Mammary epithelial cell (primary cell): ENCODE measurements around the gene IGSF6.

Experiments used
- EZH2 ChIP-seq: IDR thresholded peaks from 2 replicates; pipeline ENCODE4 v1.6.1; 2012; ENCODE audit warnings: low read length, inconsistent platforms, borderline replicate concordance
- TF ChIP-seq, protein P1 (sequence below), 2 donors: IDR thresholded peaks in 1 of 2; conservative IDR thresholded peaks in 1 of 2; 2 replicates each; pipeline ENCODE4 v1.5.1; 2011 to 2012; ENCODE audit warnings: inconsistent platforms in 2 of 2, low read length in 2 of 2, mild to moderate bottlenecking in 2 of 2, control low read depth in 1 of 2, low read depth in 1 of 2; ENCODE audit not compliant: insufficient read depth in 1 of 2; ENCODE audit errors: extremely low read depth in 1 of 2

DNA sequence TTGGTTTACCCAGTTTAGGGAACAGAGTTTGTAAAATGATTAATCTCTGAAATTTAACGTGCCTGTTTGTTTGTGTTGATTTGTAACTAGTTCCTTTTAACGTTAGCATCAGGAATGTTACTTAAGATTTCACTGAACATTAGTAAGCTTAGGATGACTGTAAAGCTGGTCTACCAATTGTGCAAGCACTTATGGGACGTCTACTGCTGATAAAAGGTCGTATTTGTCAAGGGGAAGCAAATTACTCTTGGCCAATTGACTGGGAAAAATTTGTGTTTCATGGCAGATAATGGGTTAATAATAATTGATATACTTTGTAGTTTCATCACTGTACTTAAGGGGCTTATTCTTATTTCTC is 41.2 kb downstream of the IGSF6 start:
- TF ChIP-seq, protein P1, sequence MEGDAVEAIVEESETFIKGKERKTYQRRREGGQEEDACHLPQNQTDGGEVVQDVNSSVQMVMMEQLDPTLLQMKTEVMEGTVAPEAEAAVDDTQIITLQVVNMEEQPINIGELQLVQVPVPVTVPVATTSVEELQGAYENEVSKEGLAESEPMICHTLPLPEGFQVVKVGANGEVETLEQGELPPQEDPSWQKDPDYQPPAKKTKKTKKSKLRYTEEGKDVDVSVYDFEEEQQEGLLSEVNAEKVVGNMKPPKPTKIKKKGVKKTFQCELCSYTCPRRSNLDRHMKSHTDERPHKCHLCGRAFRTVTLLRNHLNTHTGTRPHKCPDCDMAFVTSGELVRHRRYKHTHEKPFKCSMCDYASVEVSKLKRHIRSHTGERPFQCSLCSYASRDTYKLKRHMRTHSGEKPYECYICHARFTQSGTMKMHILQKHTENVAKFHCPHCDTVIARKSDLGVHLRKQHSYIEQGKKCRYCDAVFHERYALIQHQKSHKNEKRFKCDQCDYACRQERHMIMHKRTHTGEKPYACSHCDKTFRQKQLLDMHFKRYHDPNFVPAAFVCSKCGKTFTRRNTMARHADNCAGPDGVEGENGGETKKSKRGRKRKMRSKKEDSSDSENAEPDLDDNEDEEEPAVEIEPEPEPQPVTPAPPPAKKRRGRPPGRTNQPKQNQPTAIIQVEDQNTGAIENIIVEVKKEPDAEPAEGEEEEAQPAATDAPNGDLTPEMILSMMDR (conservative IDR thresholded peaks at IDR 0.05 in 1 of 2, IDR thresholded peaks at IDR 0.05 in 1 of 2; ENCODE audit: extremely low read depth in 1 of 2, insufficient read depth in 1 of 2, low read depth in 1 of 2, low read length in 2 of 2), result no peak
- no peak for TF ChIP-seq EZH2
